Fibroblast of mammary gland (primary cell): ENCODE measurements around the gene PRSS33.

Experiments
- DNase-seq: peaks from one replicate; pipeline ENCODE4 v3.0.0-alpha.2; 2010; ENCODE audit warnings: low read depth
- H3K4me3 ChIP-seq: 2 replicates; pipeline ENCODE4 v1.5.1; 2011; ENCODE audit warnings: low read depth, mild to moderate bottlenecking, low read length, moderate library complexity; ENCODE audit not compliant: control insufficient read depth
- CTCF ChIP-seq: conservative IDR thresholded peaks from 2 replicates; pipeline ENCODE4 v1.5.1; 2011; ENCODE audit warnings: low read depth, low read length, inconsistent platforms; ENCODE audit not compliant: control insufficient read depth, insufficient read depth

Gene PRSS33

GRCh38 chr16:2768403-2769089, 18.8 kb downstream of the PRSS33 start:
- H3K4me3 ChIP-seq = no peak overlapping the region
- DNase-seq = peak; percentile 81
- no peak for TF ChIP-seq CTCF

GRCh38 chr16:2767891-2768290, 19.5 kb downstream of the PRSS33 start:
- peak; percentile 78 for DNase-seq
- no peak overlapping the region for H3K4me3 ChIP-seq
- TF ChIP-seq CTCF = no peak

DNA sequence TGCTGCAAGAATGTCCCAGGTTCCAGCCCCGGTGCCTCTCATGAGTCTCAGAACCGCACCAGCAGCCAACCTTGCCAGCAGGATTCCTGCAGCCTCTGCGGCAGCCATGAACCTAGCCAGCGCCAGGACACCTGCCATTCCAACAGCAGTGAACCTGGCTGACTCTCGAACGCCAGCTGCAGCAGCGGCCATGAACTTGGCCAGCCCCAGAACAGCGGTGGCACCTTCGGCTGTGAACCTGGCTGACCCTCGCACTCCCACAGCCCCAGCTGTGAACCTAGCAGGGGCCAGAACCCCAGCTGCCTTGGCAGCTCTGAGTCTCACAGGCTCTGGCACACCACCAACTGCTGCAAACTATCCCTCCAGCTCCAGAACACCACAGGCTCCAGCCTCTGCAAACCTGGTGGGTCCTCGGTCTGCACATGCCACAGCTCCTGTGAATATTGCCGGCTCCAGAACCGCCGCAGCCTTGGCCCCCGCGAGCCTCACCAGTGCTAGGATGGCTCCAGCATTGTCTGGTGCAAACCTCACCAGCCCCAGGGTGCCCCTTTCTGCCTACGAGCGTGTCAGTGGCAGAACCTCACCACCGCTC, 20.1 kb downstream of the PRSS33 start:
- TF ChIP-seq CTCF = no peak
- DNase-seq = peak; percentile 35
- no peak overlapping the region for H3K4me3 ChIP-seq

DNA sequence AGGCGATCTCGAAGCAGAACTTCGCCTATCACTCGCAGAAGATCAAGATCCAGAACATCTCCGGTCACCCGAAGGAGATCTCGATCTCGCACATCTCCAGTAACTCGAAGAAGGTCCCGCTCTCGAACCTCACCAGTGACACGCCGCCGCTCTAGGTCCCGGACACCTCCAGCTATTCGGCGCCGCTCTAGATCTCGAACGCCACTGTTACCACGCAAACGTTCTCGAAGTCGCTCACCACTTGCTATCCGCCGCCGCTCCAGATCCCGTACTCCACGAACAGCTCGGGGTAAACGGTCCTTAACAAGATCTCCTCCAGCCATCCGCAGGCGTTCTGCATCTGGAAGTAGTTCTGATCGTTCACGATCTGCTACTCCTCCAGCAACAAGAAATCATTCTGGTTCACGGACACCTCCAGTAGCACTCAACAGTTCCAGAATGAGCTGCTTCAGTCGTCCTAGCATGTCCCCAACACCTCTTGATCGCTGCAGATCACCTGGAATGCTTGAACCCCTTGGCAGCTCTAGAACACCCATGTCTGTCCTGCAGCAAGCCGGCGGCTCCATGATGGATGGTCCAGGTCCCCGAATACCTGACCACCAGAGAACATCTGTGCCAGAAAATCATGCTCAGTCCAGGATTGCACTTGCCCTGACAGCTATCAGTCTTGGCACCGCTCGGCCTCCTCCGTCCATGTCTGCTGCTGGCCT, 20.8 kb downstream of the PRSS33 start:
- no peak for DNase-seq
- no peak for TF ChIP-seq CTCF
- H3K4me3 ChIP-seq = no peak overlapping the region

GRCh38 chr16:2765462-2766404, 21.6 kb downstream of the PRSS33 start:
- no peak for TF ChIP-seq CTCF
- H3K4me3 ChIP-seq = no peak overlapping the region
- DNase-seq = no peak

GRCh38 chr16:2764718-2765117, 22.6 kb downstream of the PRSS33 start:
- no peak for DNase-seq
- no peak for TF ChIP-seq CTCF
- no peak overlapping the region for H3K4me3 ChIP-seq
